Measurements from ENCODE around the gene ZNF117. TPM values are rescaled to one million over a fixed set of nuclear protein-coding genes. Genes with fewer than 3 reads are reported as not detected.

Gene ZNF117
- total and polyA plus RNA-seq, 9 of the 15 experiments (the other 6 are each of a cell fraction or from before 2014, with no cell fraction given), result 2.5 to 18.9 (median 14.1) TPM

DNA sequence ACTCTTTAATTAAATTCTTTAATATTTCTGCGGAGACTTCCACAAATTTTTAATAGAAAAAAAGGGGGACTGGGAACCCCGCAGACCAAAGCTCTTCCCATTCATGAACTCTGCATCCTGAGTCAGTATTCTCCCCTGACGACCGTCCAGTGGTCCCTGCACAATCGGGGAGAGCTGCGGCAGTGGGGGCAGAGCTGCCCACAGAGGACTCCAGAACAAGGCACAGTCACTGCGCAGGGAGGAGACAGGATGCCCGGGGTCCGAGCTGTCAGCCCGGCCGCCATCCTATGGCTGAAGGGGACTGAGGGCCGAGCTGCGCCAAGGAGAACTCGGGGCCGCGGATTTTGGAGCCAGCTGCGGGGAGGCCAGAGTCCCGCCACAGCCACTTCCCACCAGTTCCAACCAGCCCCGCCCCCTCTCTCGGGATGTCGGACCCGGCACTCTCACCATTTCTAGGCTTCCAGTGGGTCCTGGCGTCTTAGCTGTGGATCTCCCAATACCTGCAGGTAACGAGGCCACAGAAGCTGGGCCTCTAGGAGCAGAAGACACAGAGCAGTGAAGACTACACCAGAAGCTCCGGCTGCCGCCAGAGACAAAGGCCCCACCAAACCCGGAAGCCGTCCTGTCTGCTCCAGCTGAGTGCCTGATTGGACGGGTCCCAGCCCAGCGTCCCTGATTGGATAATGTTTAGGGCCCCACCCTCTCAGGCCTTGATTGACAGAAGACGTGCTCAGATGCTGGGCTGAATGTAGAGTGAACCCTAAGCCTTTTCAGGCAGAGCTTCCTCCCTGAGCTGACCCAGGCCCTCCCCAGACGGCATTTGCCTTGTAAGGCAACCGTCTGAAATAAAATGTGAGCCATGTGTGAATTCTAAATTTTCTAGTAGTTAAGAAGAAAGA is 15.5 kb upstream of the ZNF117 start, which contains the start of gene ERV3-1 (continued):
- TF ChIP-seq RAD51 (IDR thresholded peaks at IDR 0.05; ENCODE audit: borderline replicate concordance, low read depth), result no peak
- TF ChIP-seq, protein P1, sequence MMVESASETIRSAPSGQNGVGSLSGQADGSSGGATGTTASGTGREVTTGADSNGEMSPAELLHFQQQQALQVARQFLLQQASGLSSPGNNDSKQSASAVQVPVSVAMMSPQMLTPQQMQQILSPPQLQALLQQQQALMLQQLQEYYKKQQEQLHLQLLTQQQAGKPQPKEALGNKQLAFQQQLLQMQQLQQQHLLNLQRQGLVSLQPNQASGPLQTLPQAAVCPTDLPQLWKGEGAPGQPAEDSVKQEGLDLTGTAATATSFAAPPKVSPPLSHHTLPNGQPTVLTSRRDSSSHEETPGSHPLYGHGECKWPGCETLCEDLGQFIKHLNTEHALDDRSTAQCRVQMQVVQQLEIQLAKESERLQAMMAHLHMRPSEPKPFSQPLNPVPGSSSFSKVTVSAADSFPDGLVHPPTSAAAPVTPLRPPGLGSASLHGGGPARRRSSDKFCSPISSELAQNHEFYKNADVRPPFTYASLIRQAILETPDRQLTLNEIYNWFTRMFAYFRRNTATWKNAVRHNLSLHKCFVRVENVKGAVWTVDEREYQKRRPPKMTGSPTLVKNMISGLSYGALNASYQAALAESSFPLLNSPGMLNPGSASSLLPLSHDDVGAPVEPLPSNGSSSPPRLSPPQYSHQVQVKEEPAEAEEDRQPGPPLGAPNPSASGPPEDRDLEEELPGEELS (CRISPR knock-in tag; IDR thresholded peaks at IDR 0.05; ENCODE audit: borderline replicate concordance), result no peak
- TF ChIP-seq ZNF717 (CRISPR knock-in tag; IDR thresholded peaks at IDR 0.05), result no peak
- TF ChIP-seq ZNF239 (CRISPR knock-in tag; IDR thresholded peaks at IDR 0.05), result no peak
- no peak for TF ChIP-seq MCM7 (IDR thresholded peaks at IDR 0.05)
- no peak for TF ChIP-seq PPARD (CRISPR knock-in tag; IDR thresholded peaks at IDR 0.05)
- no peak for TF ChIP-seq BRCA1 (IDR thresholded peaks at IDR 0.05)
- no peak for TF ChIP-seq BRCA1 (CRISPR knock-in tag; IDR thresholded peaks at IDR 0.05)
- TF ChIP-seq, protein P2, sequence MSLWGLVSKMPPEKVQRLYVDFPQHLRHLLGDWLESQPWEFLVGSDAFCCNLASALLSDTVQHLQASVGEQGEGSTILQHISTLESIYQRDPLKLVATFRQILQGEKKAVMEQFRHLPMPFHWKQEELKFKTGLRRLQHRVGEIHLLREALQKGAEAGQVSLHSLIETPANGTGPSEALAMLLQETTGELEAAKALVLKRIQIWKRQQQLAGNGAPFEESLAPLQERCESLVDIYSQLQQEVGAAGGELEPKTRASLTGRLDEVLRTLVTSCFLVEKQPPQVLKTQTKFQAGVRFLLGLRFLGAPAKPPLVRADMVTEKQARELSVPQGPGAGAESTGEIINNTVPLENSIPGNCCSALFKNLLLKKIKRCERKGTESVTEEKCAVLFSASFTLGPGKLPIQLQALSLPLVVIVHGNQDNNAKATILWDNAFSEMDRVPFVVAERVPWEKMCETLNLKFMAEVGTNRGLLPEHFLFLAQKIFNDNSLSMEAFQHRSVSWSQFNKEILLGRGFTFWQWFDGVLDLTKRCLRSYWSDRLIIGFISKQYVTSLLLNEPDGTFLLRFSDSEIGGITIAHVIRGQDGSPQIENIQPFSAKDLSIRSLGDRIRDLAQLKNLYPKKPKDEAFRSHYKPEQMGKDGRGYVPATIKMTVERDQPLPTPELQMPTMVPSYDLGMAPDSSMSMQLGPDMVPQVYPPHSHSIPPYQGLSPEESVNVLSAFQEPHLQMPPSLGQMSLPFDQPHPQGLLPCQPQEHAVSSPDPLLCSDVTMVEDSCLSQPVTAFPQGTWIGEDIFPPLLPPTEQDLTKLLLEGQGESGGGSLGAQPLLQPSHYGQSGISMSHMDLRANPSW (CRISPR knock-in tag; IDR thresholded peaks at IDR 0.05), result no peak
- TF ChIP-seq HDAC6 (IDR thresholded peaks at IDR 0.05; ENCODE audit: low read depth, low read length), result no peak
- no peak for TF ChIP-seq SNIP1 (IDR thresholded peaks at IDR 0.05; ENCODE audit: low read depth)
- TF ChIP-seq SMARCE1 (IDR thresholded peaks at IDR 0.05), result no peak
- TF ChIP-seq, protein P3, sequence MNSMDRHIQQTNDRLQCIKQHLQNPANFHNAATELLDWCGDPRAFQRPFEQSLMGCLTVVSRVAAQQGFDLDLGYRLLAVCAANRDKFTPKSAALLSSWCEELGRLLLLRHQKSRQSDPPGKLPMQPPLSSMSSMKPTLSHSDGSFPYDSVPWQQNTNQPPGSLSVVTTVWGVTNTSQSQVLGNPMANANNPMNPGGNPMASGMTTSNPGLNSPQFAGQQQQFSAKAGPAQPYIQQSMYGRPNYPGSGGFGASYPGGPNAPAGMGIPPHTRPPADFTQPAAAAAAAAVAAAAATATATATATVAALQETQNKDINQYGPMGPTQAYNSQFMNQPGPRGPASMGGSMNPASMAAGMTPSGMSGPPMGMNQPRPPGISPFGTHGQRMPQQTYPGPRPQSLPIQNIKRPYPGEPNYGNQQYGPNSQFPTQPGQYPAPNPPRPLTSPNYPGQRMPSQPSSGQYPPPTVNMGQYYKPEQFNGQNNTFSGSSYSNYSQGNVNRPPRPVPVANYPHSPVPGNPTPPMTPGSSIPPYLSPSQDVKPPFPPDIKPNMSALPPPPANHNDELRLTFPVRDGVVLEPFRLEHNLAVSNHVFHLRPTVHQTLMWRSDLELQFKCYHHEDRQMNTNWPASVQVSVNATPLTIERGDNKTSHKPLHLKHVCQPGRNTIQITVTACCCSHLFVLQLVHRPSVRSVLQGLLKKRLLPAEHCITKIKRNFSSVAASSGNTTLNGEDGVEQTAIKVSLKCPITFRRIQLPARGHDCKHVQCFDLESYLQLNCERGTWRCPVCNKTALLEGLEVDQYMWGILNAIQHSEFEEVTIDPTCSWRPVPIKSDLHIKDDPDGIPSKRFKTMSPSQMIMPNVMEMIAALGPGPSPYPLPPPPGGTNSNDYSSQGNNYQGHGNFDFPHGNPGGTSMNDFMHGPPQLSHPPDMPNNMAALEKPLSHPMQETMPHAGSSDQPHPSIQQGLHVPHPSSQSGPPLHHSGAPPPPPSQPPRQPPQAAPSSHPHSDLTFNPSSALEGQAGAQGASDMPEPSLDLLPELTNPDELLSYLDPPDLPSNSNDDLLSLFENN (IDR thresholded peaks at IDR 0.05; ENCODE audit: low read depth in 2 of 2, low read length in 2 of 2), result no peak
- TF ChIP-seq ZNF212 (CRISPR knock-in tag; IDR thresholded peaks at IDR 0.05), result no peak
- TF ChIP-seq ZNF274 (IDR thresholded peaks at IDR 0.05; ENCODE audit: borderline replicate concordance, low read depth, low read length), result no peak
- no peak for TF ChIP-seq ATF1 (CRISPR knock-in tag; IDR thresholded peaks at IDR 0.05)
- TF ChIP-seq ATF1 (tag; IDR thresholded peaks at IDR 0.05), result peak; percentile 85
- peak; percentile 89 for TF ChIP-seq OTX1 (CRISPR knock-in tag; IDR thresholded peaks at IDR 0.05)
- TF ChIP-seq, protein P4, sequence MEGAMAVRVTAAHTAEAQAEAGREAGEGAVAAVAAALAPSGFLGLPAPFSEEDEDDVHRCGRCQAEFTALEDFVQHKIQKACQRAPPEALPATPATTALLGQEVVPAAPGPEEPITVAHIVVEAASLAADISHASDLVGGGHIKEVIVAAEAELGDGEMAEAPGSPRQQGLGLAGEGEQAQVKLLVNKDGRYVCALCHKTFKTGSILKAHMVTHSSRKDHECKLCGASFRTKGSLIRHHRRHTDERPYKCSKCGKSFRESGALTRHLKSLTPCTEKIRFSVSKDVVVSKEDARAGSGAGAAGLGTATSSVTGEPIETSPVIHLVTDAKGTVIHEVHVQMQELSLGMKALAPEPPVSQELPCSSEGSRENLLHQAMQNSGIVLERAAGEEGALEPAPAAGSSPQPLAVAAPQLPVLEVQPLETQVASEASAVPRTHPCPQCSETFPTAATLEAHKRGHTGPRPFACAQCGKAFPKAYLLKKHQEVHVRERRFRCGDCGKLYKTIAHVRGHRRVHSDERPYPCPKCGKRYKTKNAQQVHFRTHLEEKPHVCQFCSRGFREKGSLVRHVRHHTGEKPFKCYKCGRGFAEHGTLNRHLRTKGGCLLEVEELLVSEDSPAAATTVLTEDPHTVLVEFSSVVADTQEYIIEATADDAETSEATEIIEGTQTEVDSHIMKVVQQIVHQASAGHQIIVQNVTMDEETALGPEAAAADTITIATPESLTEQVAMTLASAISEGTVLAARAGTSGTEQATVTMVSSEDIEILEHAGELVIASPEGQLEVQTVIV (CRISPR knock-in tag; IDR thresholded peaks at IDR 0.05; ENCODE audit: borderline replicate concordance), result no peak

All from K562 (cell line).